PFSK-1 (cell line): Measurements from ENCODE around the gene ERAP2.

ENCODE experiments used
- FOXP2 ChIP-seq: optimal IDR thresholded peaks from 2 replicates; pipeline ENCODE3; 2011; ENCODE audit warnings: borderline replicate concordance, control low read depth, inconsistent platforms; ENCODE audit not compliant: insufficient read depth; ENCODE audit errors: extremely low read length, extremely low read depth
- POLR2AphosphoS5 ChIP-seq: IDR thresholded peaks from 2 replicates; pipeline ENCODE4 v1.6.1; 2012; ENCODE audit warnings: low read depth, mild to moderate bottlenecking, control low read depth, low read length, moderate library complexity
- SIN3A ChIP-seq: IDR thresholded peaks from 2 replicates; pipeline ENCODE4 v1.6.1; 2012; ENCODE audit warnings: mild to moderate bottlenecking, low read length, moderate library complexity, borderline replicate concordance; ENCODE audit not compliant: insufficient read depth
- TAF1 ChIP-seq: IDR thresholded peaks from 2 replicates; pipeline ENCODE4 v1.6.1; 2012; ENCODE audit warnings: low read length, control low read depth, borderline replicate concordance; ENCODE audit not compliant: insufficient read depth
- TF ChIP-seq, protein P1 (sequence below), 2 experiments: IDR thresholded peaks; 2 replicates each; pipeline versions ENCODE4 v1.6.1 to v1.8.0; 2011 to 2012; ENCODE audit warnings: low read depth in 2 of 2, low read length in 2 of 2, control low read depth in 1 of 2, inconsistent platforms in 1 of 2, mild to moderate bottlenecking in 1 of 2, moderate library complexity in 1 of 2; ENCODE audit not compliant: insufficient read depth in 1 of 2

Gene ERAP2

DNA sequence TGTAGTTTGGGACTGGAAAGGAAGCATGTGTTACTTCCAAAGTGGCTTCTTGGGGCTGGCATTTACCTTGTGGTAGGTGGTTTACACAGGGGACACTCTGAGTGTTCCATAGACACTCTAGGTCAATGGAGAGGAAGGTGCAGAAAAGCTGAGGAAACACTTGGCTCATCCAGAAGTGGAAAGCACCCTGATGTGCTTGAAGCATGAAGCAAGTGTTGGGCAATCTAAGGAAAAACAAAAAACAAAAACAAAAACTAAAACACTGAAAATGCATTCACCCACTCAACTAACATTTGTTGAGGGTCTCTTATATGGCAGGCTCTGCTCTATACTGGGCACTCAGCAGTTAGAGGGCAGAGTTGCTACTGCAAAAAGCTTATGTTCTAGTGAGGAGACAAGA is 2.9 kb upstream of the ERAP2 start:
- TF ChIP-seq, protein P1, sequence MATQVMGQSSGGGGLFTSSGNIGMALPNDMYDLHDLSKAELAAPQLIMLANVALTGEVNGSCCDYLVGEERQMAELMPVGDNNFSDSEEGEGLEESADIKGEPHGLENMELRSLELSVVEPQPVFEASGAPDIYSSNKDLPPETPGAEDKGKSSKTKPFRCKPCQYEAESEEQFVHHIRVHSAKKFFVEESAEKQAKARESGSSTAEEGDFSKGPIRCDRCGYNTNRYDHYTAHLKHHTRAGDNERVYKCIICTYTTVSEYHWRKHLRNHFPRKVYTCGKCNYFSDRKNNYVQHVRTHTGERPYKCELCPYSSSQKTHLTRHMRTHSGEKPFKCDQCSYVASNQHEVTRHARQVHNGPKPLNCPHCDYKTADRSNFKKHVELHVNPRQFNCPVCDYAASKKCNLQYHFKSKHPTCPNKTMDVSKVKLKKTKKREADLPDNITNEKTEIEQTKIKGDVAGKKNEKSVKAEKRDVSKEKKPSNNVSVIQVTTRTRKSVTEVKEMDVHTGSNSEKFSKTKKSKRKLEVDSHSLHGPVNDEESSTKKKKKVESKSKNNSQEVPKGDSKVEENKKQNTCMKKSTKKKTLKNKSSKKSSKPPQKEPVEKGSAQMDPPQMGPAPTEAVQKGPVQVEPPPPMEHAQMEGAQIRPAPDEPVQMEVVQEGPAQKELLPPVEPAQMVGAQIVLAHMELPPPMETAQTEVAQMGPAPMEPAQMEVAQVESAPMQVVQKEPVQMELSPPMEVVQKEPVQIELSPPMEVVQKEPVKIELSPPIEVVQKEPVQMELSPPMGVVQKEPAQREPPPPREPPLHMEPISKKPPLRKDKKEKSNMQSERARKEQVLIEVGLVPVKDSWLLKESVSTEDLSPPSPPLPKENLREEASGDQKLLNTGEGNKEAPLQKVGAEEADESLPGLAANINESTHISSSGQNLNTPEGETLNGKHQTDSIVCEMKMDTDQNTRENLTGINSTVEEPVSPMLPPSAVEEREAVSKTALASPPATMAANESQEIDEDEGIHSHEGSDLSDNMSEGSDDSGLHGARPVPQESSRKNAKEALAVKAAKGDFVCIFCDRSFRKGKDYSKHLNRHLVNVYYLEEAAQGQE (IDR thresholded peaks at IDR 0.05; ENCODE audit: insufficient read depth in 1 of 2, low read depth in 2 of 2, low read length in 2 of 2): no peak
- TF ChIP-seq POLR2AphosphoS5: no peak
- TF ChIP-seq SIN3A: no peak
- TF ChIP-seq TAF1: no peak
- TF ChIP-seq FOXP2: no peak

DNA sequence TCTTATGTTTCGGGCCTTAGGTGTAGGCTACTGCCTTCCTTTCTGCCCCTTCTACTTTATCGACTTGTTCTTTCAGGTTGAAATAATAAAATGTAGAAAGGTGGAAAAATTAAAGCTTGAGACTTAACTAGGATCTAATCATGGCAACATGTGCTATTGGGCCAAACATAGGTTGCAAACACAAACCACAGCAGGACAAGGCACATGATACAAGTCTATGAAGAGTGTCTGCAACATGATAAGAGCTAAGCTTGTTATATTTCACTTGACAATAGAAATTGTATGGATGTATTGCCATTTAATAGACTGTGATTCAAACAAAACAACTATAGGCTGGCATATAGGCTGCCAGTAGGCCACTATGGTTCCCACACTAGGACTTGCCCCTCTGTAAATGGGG is 1.7 kb upstream of the ERAP2 start:
- no peak for TF ChIP-seq POLR2AphosphoS5
- no peak for TF ChIP-seq TAF1
- TF ChIP-seq, protein P1 (IDR thresholded peaks at IDR 0.05; ENCODE audit: insufficient read depth in 1 of 2, low read depth in 2 of 2, low read length in 2 of 2): no peak
- no peak for TF ChIP-seq SIN3A
- TF ChIP-seq FOXP2: no peak

DNA sequence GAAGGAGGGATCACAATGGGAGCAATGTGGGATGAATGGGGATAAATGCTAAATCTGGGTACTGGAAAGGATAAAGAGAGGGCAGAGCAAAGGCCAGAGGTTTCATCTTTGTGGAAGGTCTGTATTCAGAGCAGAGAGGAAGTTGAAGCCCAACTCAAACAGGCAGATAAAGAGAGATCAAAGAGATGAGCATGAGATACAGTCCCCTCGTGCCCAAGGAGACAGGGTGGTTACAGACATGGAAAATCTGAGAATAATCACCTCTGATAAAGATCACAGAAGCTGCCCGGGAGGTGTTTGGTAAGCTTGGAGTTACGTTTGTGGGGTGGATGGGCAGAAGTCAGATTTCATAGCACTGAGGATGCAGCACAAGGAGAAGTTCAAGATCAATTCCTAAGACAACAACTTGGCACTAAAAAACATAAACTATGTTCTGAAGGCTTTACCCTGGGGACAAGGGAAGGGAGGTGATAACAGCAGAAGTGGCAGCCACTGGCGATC is 459 bp upstream of the ERAP2 start:
- TF ChIP-seq TAF1 (no peak), SIN3A (0 out of 2 replicates have a peak, but pooled peaks have one; percentile 12), FOXP2 (no peak), POLR2AphosphoS5 (no peak)
- TF ChIP-seq, protein P1 (IDR thresholded peaks at IDR 0.05; ENCODE audit: insufficient read depth in 1 of 2, low read depth in 2 of 2, low read length in 2 of 2): no peak

DNA sequence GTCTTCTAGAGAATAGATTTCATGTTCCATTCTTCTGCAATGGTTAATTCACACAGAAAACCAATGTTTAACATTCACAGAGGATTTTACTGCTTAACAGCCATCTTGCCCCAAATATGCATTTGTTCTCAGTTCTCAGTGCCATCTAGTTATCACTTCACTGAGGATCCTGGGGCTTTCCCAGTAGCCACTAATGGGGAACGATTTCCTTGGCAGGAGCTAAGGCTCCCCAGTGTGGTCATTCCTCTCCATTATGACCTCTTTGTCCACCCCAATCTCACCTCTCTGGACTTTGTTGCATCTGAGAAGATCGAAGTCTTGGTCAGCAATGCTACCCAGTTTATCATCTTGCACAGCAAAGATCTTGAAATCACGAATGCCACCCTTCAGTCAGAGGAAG is 3.4 kb downstream of the ERAP2 start:
- no peak for TF ChIP-seq FOXP2
- no peak for TF ChIP-seq SIN3A
- TF ChIP-seq, protein P1 (IDR thresholded peaks at IDR 0.05; ENCODE audit: insufficient read depth in 1 of 2, low read depth in 2 of 2, low read length in 2 of 2): no peak
- TF ChIP-seq TAF1: no peak
- TF ChIP-seq POLR2AphosphoS5: no peak
